ENCODE measurements around the gene HIGD1B.

DNA sequence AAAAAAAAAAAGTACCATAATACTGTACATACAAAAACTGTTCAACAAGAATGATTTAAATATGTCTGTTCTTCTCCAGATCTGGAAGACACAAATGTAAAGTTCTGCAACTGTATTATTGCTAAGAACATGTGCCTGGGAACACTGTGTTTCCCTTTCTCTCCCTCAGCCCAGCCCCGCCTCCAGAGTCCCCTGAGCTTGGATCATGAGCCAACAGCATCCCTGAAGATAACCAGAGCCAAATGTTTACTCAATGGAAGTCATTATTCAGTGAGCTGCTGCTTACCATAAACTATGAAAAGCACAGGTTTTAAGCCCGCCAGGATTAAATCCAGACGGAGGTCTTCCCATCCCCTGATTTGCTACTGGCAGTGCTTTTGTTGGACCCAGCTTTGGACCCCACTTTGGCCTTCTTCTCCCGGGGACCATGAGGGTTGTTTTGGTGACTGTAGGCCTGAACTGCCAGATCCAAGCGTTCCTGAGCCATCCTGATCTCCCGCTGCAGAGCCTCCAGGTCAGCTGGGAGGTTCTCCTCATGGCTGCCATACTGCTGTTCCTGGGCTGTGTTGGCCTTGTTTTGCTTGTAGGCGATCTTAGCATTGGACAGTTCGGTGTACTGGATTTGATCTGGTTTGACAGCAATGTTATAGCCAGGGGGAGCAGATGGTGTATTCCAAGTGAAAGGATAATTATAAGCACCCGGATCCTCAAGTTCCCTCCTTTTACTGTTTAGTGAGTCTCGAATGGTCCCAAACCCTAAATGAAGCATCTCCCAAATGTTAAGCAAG, 43.2 kb upstream of the HIGD1B start:
- TF ChIP-seq, protein P1, sequence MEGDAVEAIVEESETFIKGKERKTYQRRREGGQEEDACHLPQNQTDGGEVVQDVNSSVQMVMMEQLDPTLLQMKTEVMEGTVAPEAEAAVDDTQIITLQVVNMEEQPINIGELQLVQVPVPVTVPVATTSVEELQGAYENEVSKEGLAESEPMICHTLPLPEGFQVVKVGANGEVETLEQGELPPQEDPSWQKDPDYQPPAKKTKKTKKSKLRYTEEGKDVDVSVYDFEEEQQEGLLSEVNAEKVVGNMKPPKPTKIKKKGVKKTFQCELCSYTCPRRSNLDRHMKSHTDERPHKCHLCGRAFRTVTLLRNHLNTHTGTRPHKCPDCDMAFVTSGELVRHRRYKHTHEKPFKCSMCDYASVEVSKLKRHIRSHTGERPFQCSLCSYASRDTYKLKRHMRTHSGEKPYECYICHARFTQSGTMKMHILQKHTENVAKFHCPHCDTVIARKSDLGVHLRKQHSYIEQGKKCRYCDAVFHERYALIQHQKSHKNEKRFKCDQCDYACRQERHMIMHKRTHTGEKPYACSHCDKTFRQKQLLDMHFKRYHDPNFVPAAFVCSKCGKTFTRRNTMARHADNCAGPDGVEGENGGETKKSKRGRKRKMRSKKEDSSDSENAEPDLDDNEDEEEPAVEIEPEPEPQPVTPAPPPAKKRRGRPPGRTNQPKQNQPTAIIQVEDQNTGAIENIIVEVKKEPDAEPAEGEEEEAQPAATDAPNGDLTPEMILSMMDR (IDR thresholded peaks at IDR 0.05 in 4 of 5, conservative IDR thresholded peaks at IDR 0.05 in 1 of 5): no peak
- no peak for TF ChIP-seq POLR2A (IDR thresholded peaks at IDR 0.05)
